Stimulated activated CD4-positive, alpha-beta T cell treated with anti-CD3 and anti-CD28 coated beads, Interleukin-2, amount 100 ng/mL, for 4 hours (primary cell): Measurements from ENCODE around the gene FLG2.

Experiments
- DNase-seq: peaks from one replicate; pipeline ENCODE4 v3.0.0-alpha.2; 2020; ENCODE audit warnings: low read depth

Gene FLG2

GRCh38 chr1:152359906-152360305 lies at the start of gene FLG2:
FLG2 (minus strand) TSS chr1:152360006; CDS start chr1:152358884, 1,122 bp downstream.
- DNase-seq: no peak

DNA sequence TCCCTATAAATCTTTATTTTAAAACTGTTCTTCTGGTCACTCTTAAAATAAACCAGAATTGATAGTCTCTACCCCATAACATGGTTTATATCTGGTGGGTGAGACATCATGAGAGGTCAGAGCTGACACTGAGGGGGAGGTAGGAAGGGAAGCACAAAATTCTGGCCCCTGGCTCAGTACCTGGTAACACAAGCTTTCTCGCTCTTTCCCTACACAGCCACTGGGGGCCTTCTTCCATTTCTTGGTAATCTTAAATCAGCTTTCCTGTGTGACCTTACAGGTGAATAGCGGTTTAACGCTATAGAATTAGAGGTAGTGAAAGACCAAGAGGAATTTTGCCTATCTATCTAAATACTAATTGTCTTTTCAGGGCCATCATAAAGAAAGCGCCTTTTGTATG lies 48.9 kb upstream of the FLG2 start:
- DNase-seq: no peak

- DNase-seq: no peak
These were observed 39.2 kb upstream of the FLG2 start for GRCh38 chr1:152398812-152399698.

GRCh38 chr1:152397474-152397873 lies 37.7 kb upstream of the FLG2 start:
- no peak for DNase-seq

GRCh38 chr1:152394151-152394550 lies 34.3 kb upstream of the FLG2 start:
- DNase-seq: no peak

GRCh38 chr1:152392909-152393308 lies 33.1 kb upstream of the FLG2 start:
- DNase-seq: no peak

- DNase-seq: no peak
These were observed 29.1 kb upstream of the FLG2 start for GRCh38 chr1:152388889-152389288.

DNA sequence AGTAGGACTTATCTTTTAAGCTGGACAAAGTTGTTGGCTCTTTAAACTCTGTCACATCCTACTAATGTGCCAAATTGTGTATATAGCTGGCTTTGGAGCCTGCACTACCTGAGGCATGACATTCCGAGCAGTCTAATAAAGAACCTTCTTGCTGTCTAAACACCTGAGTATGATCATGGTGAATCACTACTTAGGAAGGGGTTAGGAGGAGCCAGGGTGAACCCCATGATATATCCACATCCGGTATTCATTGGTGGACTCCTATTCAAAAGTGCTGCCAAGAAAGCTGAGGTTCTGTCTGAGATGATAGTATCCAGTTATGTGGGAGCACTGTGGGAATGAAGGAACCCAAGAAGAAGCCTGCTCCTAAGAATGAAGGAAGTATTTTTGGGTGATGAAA lies 27.1 kb upstream of the FLG2 start:
- no peak for DNase-seq

GRCh38 chr1:152380932-152381331 lies 21.1 kb upstream of the FLG2 start:
- DNase-seq: no peak

DNA sequence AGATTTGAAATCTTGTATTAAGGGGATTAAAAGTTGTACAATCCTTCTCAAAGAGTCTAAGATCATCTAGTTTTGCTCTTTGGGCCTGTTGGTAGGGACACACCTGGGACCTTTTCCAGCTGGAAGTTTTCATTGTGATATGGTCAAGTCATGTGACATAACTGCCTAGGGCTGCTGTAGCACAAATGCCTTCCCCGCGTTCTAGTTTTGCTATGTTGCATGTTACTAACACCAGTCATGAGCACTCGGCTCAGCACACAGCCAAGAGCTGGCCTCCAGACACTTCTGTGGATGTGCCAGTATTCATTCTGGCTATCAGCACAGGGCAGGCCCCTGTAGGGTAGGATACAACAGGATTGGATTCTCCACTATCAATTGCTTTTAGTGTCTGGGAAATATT lies 14.6 kb upstream of the FLG2 start:
- no peak for DNase-seq

GRCh38 chr1:152372672-152373071 lies 12.9 kb upstream of the FLG2 start:
- no peak for DNase-seq

DNA sequence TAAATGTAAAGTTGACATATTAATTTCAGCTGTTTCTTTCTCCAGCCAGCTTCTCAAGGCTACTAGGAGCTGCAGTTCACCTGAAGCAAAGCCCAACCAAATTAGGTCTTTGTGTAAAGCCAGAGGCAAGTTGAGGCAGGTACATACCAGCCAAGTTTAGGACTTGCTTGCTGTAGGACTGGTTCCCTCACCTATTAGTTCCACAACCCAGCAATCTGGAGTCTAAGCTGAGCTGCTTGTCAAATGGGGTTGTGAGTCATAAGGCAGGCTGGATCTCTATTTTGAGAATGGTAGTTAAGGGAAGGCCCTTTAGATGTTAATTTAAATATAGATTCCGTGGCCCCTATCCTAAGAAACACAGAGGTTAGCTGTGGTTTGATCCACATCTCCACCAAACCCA lies 7.6 kb upstream of the FLG2 start:
- DNase-seq: no peak

DNA sequence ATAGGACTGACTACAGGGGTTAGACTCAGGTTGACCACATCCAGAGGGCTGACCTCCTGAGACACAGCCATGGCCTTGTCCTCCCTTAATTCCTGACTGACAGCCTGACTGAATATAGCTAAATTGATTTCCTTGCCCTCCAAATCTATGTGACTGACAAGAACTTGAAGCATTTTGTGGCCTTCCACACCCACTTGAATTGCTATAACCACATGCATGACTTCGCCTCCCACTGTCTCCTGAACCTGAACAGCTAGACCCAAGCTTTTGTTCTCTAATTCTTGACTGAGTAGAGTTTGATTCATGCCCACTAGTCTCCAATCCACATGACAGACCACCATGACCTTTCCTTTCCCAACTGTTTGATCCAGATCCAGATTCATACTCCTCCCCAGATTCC lies 3.1 kb downstream of the FLG2 start:
- DNase-seq: no peak

DNA sequence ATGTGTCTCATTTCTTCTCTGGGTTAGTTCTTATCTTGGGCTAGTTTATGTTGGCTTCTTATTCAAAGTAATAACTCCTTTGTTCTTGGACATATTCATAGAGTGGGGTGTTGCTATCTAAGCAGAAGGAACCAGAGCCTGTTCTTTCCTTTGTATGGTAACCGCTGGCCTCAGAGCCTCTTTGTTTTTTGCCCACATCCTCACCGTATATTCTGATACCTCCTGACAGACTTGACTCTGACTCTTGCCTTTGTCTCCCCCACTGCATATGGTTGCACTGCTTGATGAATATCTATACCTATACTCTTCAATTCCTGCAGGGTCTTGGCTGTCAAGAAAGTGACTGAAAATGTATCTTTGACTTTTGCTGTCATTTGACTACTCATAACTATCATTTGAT lies 10.2 kb downstream of the FLG2 start:
- no peak for DNase-seq

DNA sequence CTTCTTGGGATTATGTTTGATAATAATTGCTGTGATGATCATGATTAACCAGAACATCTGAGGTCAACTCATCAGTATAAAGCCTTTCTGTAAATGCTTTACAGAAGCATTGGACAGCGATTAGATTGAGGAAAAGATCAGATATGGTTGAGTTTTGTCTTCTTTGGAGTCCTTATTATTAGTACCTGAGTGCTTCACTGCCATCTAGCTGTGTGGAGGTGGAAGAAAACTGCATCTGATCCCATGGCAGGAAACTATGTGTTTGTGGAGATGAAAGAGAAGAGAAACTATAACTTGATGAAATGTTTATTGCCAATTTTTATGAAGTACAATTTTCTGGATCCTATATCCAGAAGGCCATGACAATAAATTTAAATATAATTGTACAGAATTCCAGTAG lies 11.4 kb downstream of the FLG2 start:
- DNase-seq: no peak

DNA sequence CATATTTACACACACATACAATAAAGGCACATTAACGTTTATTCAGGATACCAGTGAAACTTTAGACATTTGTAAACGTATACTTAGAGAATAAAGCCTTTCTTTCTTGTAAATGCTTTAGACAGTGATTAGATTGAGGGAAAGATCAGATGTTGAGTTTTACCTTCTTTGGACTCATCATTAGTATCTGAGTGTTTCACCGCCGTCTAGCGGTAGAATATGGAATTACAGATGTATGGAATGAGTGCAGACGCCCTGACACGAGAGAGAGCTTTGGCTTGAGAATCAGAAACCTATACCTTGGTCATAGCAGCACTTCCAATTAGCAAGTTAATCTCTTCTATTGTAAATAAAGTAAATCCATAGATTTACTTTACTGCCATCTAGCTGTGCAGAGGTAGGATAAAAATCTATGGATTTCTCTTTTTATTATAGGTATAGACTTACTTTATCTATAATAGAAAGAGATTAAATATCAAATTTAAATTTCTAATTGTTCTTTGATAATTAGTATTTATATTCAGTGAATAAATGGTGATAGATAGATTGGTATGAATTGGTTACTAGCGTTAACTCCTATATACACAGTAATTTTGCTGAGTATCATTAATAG lies 12.6 kb downstream of the FLG2 start:
- peak; percentile 31 for DNase-seq

- DNase-seq: no peak
These were observed 15.4 kb downstream of the FLG2 start for GRCh38 chr1:152344438-152344837.

GRCh38 chr1:152343006-152343405 lies 16.8 kb downstream of the FLG2 start:
- no peak for DNase-seq

- no peak for DNase-seq
These were observed 24.4 kb downstream of the FLG2 start for GRCh38 chr1:152335399-152335798.

GRCh38 chr1:152328801-152329391 lies 30.9 kb downstream of the FLG2 start:
- no peak for DNase-seq

GRCh38 chr1:152325111-152325510 lies 34.7 kb downstream of the FLG2 start, which contains the start of gene FLG:
FLG (minus strand) TSS chr1:152325239; CDS start chr1:152315456, 9,783 bp downstream.
- DNase-seq: no peak

DNA sequence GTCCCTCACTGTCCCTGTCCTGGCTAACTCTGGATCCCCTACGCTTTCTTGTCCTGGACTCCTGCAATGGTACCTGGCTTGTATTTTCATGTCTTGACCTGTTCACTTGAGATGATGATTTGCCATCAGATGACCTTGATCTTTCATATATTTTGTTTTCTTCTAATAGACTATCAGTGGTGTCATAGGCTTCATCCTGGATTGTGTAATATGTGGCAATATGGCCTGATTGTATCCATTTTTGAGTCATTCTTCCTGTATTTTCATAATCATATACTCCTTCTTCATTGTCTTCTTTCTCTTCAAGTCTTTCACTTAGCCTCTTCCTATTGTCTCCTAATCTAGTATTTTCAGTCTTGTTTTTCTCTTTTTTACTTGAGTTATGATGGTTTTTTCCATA lies 45.8 kb downstream of the FLG2 start:
- DNase-seq: no peak

GRCh38 chr1:152313319-152313801 lies 46.4 kb downstream of the FLG2 start:
- no peak for DNase-seq
